NCI-H2196 (cell line): ENCODE data around the gene MFGE8.

ENCODE experiments used
- DNase-seq: peaks from one replicate; lab custom pipeline; 2025; ENCODE audit not compliant: unreplicated experiment; lab: John Stamatoyannopoulos, UW

MFGE8 gene

DNA sequence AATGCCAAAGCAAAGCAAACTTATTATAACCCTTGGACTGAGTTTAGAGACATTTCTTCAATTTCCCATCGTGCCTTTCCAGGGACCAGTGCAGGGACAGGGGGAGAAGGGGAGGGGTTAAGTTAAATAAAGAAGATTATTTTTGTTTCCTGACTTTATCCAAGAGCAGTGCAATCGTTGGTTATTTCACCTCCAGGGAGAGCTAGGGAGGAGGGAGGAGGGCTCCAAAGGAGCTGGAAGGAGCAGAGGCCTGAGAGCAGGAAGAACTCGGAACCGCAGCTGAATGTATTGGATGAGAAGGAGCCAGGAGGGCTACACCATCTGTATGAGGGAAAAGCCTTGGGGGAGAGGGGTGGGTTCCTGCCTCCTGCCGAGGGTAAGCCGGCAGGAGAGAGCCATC, 38.5 kb downstream of the MFGE8 start:
- DNase-seq = no peak

DNA sequence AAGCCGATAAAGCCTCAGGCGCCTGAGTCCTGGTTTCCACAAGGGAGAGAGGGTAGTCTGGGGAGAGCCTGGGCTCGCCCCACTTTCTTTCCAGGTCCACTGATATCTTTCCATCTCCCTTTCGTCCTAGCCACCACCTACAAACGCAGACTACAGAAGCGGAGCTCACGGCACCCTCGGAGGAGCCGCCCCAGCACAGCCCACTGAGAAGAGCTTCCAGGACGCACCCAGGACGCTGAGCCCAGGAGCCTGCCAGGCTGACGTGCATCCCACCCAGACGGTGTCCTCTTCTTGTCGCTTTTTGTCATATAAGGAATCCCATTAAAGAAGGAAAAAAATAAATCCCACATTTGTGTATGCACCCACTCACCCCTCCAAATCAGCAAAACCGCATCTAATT, 38.9 kb downstream of the MFGE8 start:
- no peak for DNase-seq

DNA sequence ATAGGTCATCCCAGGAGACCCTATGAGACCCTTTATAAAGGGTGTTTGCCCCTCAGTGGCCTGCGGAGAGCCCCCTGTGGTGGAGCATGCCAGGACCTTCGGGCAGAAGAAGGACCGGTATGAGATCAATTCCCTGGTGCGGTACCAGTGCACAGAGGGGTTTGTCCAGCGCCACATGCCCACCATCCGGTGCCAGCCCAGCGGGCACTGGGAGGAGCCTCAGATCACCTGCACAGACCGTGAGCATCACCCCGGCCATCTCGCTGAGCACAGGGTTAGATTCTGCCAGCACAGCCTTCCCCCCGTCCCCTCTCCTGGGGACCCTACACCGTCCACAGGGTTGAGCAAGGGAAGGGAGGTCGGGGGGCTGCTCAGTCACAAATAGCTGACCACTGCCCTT, 39.4 kb downstream of the MFGE8 start:
- DNase-seq = no peak

DNA sequence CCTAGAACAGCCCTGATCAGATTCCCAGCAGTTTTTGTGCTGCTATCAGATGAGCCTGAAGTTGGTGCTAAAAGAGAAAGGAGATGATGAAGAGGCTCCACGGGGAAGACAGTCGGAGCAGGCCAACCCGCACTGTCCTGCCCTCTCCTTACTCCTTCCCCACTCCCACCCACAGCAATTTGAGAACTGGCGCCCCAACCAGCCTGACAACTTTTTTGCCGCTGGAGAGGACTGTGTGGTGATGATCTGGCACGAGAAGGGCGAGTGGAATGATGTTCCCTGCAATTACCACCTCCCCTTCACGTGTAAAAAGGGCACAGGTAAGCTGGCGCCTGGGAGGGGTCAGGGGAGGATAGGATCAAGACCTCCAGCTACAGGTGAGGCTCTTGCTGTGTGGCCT, 40.5 kb downstream of the MFGE8 start:
- DNase-seq = no peak

DNA sequence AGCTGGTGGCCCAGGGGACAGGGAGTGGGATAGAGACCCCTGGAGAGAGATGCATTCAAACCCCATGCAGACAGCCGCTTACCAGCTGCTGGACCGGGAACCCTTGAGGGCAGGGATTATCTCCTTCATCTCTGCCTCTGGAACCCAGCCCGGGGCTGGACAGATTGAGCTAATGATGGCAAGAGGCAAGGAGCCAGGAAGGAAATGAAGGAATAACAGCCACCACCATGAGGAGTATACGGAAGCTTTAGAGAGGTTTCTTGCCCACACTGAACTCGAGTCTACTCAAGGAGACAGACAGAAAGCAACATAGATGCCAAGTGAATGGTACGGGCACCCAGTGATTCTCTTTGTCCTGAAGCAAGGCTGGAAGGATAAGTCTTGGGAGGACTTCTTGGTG, 41.1 kb downstream of the MFGE8 start:
- DNase-seq = no peak

DNA sequence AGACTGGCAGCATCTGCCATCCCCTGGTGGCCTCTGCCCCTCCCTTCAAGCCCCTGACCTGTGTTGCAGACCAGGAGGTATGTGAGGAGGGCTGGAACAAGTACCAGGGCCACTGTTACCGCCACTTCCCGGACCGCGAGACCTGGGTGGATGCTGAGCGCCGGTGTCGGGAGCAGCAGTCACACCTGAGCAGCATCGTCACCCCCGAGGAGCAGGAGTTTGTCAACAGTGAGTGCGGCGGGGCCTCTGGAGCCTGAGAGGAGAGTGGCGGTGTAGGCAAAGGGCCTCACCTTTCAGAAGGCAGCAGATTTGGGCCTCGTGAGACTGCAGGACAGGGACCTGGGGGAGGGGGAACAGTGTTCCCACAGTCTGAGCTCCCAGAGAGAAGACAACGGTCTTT, 41.9 kb downstream of the MFGE8 start:
- DNase-seq = no peak

DNA sequence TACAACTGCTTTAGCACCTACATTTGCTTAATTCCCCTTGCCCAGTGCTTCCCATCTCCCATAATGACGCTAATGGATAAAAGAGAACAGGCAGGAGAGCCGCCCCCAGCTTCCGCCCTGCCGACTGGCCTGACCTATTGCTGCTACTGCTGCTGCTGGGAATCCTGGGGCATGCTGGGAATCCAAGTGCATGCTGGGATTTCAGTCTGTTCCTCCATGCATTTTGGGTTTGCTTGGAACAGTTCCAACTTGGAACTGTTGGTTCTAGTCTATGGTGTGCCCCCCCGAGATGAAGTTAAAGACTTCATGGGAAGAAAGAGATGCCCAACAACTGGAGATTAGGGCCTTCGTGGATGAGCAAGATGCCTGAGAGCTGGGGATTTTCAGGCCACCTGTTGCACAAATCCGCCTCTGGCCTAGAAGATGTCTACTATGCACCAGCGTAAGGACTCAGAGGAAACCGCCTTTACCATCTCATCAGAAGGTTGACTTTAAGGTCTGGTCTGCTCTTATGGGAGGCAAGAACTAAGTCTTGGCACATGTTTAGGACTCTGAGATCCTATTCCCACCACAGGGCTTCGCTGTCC, 46.8 kb downstream of the MFGE8 start:
- DNase-seq = no peak

DNA sequence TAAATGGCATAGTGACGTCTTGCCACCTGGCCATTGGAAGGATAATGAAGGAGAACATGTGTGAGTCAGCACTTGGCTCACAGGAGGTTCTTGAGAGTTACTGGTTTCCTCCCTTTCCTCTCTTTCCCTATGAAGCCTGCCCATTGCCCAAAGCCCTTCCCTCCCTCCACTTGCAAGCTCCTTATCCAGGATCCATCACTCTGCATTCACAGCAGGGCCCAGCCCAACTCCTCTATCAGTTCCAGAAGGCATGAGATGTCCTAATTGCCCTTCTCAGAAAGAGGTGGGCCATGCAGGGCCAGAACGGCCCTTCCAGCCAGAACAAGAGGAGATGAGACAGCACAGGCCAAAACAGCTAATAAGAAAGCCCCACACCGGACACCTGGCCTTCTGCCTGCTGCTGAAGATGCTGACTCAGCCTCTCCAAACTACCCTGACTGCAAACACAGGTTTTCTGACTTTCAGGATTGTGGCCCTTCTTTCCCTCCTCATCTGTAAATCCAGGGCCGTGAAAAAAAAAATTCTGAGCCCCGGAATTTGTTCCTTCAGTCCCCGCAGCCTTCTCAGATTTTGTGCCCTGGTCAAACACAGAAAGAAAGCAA, 47.6 kb downstream of the MFGE8 start:
- no peak for DNase-seq

DNA sequence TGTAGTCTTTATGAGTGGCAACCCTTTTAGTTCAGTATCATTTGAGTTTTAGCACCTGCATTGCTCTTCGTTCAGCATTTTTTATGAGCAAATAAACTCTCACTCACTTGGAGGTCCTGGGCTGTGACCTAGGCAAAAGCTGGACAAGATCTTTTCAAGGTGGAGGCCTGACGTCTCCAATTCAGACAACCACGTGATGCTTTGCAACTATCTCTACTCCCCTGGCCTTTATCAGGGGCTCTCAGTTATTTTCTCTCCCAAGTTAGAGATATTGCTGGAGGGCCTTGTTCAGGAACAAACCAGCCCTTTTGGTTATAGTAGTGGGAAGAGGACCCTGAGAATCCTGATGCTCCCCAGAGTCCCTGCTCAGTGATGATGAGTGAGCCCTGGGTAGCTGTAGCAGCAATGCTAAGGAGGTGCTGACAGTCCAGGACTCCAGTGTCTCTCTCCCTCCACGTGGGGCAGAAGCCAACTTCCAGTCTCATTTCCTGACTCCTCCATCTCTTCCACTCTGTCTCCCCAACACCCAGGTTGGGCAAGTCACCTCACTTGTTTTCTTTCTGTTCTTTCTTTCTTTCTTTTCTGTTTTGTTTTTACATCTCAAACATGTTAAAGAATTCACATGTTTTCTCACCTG, 48.2 kb downstream of the MFGE8 start:
- no peak for DNase-seq

DNA sequence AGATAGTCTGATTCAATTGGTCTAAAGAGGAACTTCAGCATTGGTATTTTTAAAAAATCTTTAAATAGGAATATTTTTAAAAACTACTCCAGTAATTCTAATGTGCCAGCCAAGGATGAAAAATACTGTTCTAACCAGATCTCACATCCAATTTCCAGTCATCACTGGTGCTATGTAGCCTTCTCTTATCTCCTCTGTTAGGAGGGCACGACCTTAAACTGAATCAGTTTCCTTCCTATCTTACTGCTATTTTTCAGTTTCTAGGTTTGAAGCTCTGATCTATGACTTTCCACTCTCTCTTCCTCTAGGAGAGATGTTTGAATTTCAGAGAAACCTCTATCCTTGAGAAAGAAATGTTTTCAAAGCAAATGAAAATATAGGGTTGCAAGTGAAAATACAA, 49.8 kb downstream of the MFGE8 start:
- no peak for DNase-seq

DNA sequence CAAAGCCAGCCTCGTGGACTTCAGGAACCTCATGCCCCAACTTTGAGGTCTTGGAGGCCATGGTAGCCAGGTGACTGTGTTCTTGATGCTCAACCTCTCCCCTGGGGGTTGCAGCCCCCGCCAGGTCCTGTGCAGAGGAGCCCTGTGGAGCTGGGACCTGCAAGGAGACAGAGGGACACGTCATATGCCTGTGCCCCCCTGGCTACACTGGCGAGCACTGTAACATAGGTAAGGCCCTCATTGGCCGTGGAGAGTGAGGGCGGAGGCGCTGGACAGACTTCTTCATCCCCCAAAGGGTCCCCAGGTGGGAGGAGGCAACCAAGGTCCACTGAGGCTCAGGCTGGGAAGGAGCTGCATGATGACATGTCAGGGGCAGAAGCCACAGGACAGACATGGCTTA, 53.0 kb downstream of the MFGE8 start:
- no peak for DNase-seq

DNA sequence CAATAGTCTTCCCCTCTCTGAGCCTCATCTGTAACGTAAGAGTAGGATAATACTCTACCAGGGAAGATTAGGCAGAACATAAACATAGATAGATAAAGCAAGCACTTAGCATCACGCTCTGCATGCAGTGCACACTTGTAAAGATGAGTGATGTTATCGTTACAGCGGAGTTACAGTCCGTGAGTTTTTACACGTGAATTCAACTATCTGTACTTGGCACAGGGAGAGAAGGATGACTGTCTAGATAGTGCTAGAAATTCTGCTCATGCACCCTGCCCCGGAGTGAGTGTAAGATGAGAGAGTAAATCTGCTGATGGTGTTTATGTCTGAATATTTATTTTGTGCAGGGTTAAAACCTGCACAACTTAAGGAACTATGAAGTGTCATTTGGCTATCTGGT, 53.6 kb downstream of the MFGE8 start:
- no peak for DNase-seq

DNA sequence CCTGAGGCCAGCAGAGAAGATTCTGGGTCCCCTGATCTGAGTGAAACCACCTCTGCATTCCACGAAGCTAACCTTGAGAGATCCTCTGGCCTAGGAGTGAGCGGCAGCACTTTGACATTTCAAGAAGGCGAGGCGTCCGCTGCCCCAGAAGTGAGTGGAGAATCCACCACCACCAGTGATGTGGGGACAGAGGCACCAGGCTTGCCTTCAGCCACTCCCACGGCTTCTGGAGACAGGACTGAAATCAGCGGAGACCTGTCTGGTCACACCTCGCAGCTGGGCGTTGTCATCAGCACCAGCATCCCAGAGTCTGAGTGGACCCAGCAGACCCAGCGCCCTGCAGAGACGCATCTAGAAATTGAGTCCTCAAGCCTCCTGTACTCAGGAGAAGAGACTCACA, 54.2 kb downstream of the MFGE8 start:
- peak; percentile 0 for DNase-seq

DNA sequence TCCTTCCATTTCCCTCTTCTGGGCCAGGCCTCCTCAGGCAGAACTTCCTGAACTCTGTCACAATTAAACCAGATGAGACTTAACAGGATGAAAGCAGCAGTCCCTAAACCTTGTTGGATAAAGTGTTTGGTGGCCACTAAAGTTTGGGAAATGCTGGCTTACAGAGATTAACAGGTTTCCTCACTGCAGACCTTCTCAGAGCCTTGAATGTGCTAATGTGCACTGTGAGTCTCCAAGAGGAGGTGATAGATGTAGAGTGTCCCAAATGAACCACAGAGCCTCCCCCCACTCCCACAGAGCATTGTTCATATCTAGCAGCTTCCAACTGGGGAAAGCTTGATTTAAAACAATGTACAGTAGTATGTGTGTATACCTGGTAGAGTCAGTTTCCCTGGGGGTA, 60.7 kb downstream of the MFGE8 start:
- DNase-seq = no peak

DNA sequence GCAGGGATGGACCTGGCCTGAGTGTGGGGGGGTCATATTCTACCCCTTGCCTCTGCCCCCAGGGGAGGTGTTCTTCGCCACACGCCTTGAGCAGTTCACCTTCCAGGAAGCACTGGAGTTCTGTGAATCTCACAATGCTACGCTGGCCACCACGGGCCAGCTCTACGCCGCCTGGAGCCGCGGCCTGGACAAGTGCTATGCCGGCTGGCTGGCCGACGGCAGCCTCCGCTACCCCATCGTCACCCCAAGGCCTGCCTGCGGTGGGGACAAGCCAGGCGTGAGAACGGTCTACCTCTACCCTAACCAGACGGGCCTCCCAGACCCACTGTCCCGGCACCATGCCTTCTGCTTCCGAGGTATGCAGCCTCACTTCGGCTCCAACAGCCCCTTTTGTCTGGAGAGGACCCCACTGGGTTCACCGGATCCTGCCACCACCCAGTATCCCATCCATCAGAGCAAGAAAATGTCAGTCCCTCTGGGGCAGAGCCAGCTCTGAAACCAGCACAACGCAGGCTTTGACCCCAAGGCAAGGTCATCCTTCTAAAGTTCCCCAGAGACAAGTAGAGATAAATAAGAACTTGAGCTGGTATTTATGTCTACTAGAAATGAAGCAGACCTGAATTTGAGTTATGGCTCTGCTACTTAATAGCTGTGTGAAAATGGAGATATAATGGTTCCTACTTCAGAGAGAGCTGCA, 63.7 kb downstream of the MFGE8 start:
- no peak for DNase-seq
